HCT116 (cell line): ENCODE measurements around the gene HK2. TPM values are rescaled to one million over a fixed set of nuclear protein-coding genes. Genes with fewer than 3 reads are reported as not detected.
A peak's percentile ranks its signal among the peaks of the same experiment; 100 is the strongest.

Experiments used
- ATAC-seq: fragments of 200-7000 bp; cut with Tn5 transposase; 2 replicates; pipeline ENCODE4 v1.9.1; 2020; ENCODE audit warnings: mild to moderate bottlenecking, moderate library complexity
- BruUV-seq: library from RNA; stranded (reverse); fragments of 400-500 nt; replicated peaks from 2 replicates; lab custom pipeline; 2021; lab: Mats Ljungman, UMichigan
- CTCF ChIA-PET: fragments of 300-600 bp; sonication (Branson Sonifier 250); formaldehyde crosslinking; loops from one replicate; lab custom pipeline; 2021; ENCODE audit warnings: antibody characterized with exemption; lab: Charles Lee
- POLR2A ChIA-PET: fragments of 300-600, 350-600 bp; sonication (Branson Sonifier 250); formaldehyde crosslinking; loops from one replicate; lab custom pipeline; 2021; ENCODE audit warnings: antibody characterized with exemption; lab: Charles Lee
- RAD21 ChIA-PET, 2 experiments: fragments of 300-600 bp; sonication (Branson Sonifier 250); formaldehyde crosslinking; loops; one replicate each; lab custom pipeline; 2023; ENCODE audit warnings: low total read pairs in 2 of 2; ENCODE audit not compliant: uncharacterized antibody in 2 of 2, unreplicated experiment in 2 of 2, low non-redundant PET in 1 of 2; lab: Charles Lee
- DNase-seq: peaks from one replicate; pipeline ENCODE4 v3.0.0-alpha.2; 2010; ENCODE audit warnings: low read depth, low spot score
- H2AFZ ChIP-seq: fragments of 200-600 bp; shearing (Covaris generic), sonication (generic); 2 replicates; pipeline ENCODE4 v1.6.1; 2017; ENCODE audit warnings: low read depth, mixed run types, mixed read lengths, antibody characterized with exemption, low read length; ENCODE audit not compliant: poor library complexity, severe bottlenecking
- H3K27ac ChIP-seq: 2 replicates; pipeline ENCODE4 v1.5.1; 2012; ENCODE audit warnings: low read depth, low read length
- H3K27me3 ChIP-seq: fragments of 200-600 bp; sonication (generic); 2 replicates; pipeline ENCODE4 v1.6.1; 2016; ENCODE audit warnings: mixed run types, low read length, mixed read lengths; ENCODE audit not compliant: insufficient read depth
- H3K36me3 ChIP-seq, 2 experiments: fragments of 200-500 bp in 1 of 2; fragments of 200-600 bp in 1 of 2; sonication (Bioruptor generic) in 1 of 2; sonication (generic) in 1 of 2; 2 replicates each; pipeline versions ENCODE4 v1.5.1 to v1.6.1; 2014 to 2016; ENCODE audit warnings: low read length in 2 of 2, inconsistent platforms in 1 of 2, mixed read lengths in 1 of 2, mixed run types in 1 of 2; ENCODE audit not compliant: insufficient read depth in 2 of 2, control insufficient read depth in 1 of 2
- H3K4me1 ChIP-seq, 2 experiments: fragments of 200-600 bp in 1 of 2; sonication (generic) in 1 of 2; 2 replicates each; pipeline versions ENCODE4 v1.5.1 to v1.6.1; 2012 to 2017; ENCODE audit warnings: low read length in 2 of 2, inconsistent platforms in 1 of 2, mild to moderate bottlenecking in 1 of 2, mixed read lengths in 1 of 2, mixed run types in 1 of 2, moderate library complexity in 1 of 2; ENCODE audit not compliant: insufficient read depth in 2 of 2, control insufficient read depth in 1 of 2
- H3K4me2 ChIP-seq: fragments of 200-600 bp; sonication (generic); 2 replicates; pipeline ENCODE4 v1.6.1; 2017; ENCODE audit warnings: mixed run types, low read length, mixed read lengths
- H3K4me3 ChIP-seq, 2 experiments: fragments of 200-600 bp in 1 of 2; sonication (generic) in 1 of 2; replicated peaks in 1 of 2; 2 replicates each; pipeline ENCODE4 v1.5.1; 2011 to 2016; ENCODE audit warnings: low read length in 2 of 2, control low read depth in 1 of 2, low read depth in 1 of 2, mild to moderate bottlenecking in 1 of 2, mixed read lengths in 1 of 2, mixed run types in 1 of 2
- H3K79me2 ChIP-seq: fragments of 200-600 bp; sonication (generic); 2 replicates; pipeline ENCODE4 v1.6.1; 2017; ENCODE audit warnings: mild to moderate bottlenecking, mixed run types, low read length, moderate library complexity, mixed read lengths; ENCODE audit not compliant: insufficient read depth
- H3K9ac ChIP-seq: fragments of 200-600 bp; sonication (generic); 2 replicates; pipeline ENCODE4 v1.6.1; 2016; ENCODE audit warnings: low read length, mixed read lengths
- H3K9me2 ChIP-seq: fragments of 200-600 bp; sonication (generic), shearing (Covaris generic); 2 replicates; pipeline ENCODE4 v1.6.1; 2017; ENCODE audit warnings: mixed run types, mild to moderate bottlenecking, moderate library complexity; ENCODE audit not compliant: insufficient read depth
- H3K9me3 ChIP-seq, 2 experiments: fragments of 200-500 bp in 1 of 2; fragments of 200-600 bp in 1 of 2; sonication (Bioruptor generic) in 1 of 2; sonication (generic) in 1 of 2; 2 replicates each; pipeline ENCODE4 v1.6.1; 2014 to 2017; ENCODE audit warnings: low read length in 2 of 2, mixed read lengths in 2 of 2, inconsistent platforms in 1 of 2, low read depth in 1 of 2, mild to moderate bottlenecking in 1 of 2, mixed run types in 1 of 2, moderate library complexity in 1 of 2; ENCODE audit not compliant: control insufficient read depth in 1 of 2, insufficient read depth in 1 of 2
- H4K20me1 ChIP-seq: fragments of 200-600 bp; sonication (generic), shearing (Covaris generic); 2 replicates; pipeline ENCODE4 v1.6.1; 2017; ENCODE audit warnings: mixed run types, mild to moderate bottlenecking, moderate library complexity; ENCODE audit not compliant: insufficient read depth
- CEBPB ChIP-seq: IDR thresholded peaks from 2 replicates; pipeline ENCODE4 v1.6.1; 2012; ENCODE audit warnings: low read depth
- JUND ChIP-seq: IDR thresholded peaks from 2 replicates; pipeline ENCODE4 v1.6.1; 2012
- MAX ChIP-seq: IDR thresholded peaks from 2 replicates; pipeline ENCODE4 v1.6.1; 2012
- REST ChIP-seq: IDR thresholded peaks from 2 replicates; pipeline ENCODE4 v1.6.1; 2012; ENCODE audit warnings: low read depth
- intact Hi-C: fragments of 100-400 bp; cut with micrococcal nuclease; formaldehyde crosslinking; loops from 2 replicates; pipeline ENCODE4 v1.10.0; 2022
- total RNA-seq: library from RNA; stranded (reverse); gene quantifications from one replicate; pipeline ENCODE4 v1.2.1, GENCODE V29; 2021; ENCODE audit not compliant: unreplicated experiment

HK2 gene
- total RNA-seq, 1 experiment from 2014 or later = 42.5 TPM

DNA sequence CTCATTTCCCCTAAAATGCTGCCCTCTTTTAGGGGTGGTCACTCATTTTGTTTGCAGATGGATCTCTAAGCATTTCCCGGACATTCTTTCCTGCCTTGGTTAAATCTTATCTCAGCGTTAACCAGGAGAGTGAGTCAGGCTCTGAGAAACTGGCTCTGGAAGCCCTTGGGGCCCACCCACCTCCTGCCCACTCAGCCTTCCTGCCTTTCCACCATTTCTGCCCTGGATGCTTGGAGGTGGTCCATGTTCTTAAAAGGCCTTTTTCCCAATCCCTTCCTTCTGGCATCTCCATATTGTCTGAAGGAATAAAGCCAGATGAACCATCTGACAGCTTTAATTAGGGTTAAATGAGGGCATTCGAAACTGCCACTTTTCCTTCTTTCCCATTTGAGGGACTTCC is 9.5 kb downstream of the HK2 start:
- Histone ChIP-seq H3K4me1 (peaks cover 37 to 51% of the 10 kb centered on the region in 2 experiments), H4K20me1 (no peaks in the 10 kb centered on the region), H3K27ac (peak overlapping the region; percentile 36; the same call in 1 of the 2 replicates), H3K27me3 (no peaks in the 10 kb centered on the region), H3K4me3 (peak overlapping the region in 1 of 2 experiments; percentile 16; a peak in 1 of 4 replicates), H3K9ac (0 out of 2 replicates have a peak overlapping the region, but pooled peaks have one; percentile 26), H2AFZ (no peak overlapping the region), H3K9me2 (no peaks in the 10 kb centered on the region), H3K79me2 (peaks cover 92% of the 10 kb centered on the region), H3K9me3 (no peaks in the 10 kb centered on the region), H3K36me3 (no peaks in the 10 kb centered on the region; a peak in 1 of 4 replicates), H3K4me2 (peak overlapping the region; percentile 76)
- ATAC-seq (no peak), DNase-seq (no peak)
- BruUV-seq = no TSS peak
- ChIA-PET POLR2A (interaction anchor here (1.2 kb wide), 1 partner anchor 8 kb away, joined by 6 read pairs; no protein-coding TSS in a partner anchor), RAD21 (no interaction called here), CTCF (interaction anchor here (1.3 kb wide), 1 partner anchor 8 kb away, joined by 5 read pairs; no protein-coding TSS in a partner anchor)
- intact Hi-C loops = no loop called here
- 0 out of 2 replicates have a peak, but pooled peaks have one; percentile 13 for TF ChIP-seq MAX
- TF ChIP-seq CEBPB = no peak
- no peak for TF ChIP-seq REST
- 0 out of 2 replicates have a peak, but pooled peaks have one; percentile 12 for TF ChIP-seq JUND
